Non-pigmented ciliary epithelial cell (primary cell): ENCODE results near the gene PANK4.

ENCODE experiments used
- DNase-seq: peaks from one replicate; pipeline ENCODE4 v3.0.0-alpha.2; 2010; ENCODE audit warnings: low read depth

PANK4 gene

DNA sequence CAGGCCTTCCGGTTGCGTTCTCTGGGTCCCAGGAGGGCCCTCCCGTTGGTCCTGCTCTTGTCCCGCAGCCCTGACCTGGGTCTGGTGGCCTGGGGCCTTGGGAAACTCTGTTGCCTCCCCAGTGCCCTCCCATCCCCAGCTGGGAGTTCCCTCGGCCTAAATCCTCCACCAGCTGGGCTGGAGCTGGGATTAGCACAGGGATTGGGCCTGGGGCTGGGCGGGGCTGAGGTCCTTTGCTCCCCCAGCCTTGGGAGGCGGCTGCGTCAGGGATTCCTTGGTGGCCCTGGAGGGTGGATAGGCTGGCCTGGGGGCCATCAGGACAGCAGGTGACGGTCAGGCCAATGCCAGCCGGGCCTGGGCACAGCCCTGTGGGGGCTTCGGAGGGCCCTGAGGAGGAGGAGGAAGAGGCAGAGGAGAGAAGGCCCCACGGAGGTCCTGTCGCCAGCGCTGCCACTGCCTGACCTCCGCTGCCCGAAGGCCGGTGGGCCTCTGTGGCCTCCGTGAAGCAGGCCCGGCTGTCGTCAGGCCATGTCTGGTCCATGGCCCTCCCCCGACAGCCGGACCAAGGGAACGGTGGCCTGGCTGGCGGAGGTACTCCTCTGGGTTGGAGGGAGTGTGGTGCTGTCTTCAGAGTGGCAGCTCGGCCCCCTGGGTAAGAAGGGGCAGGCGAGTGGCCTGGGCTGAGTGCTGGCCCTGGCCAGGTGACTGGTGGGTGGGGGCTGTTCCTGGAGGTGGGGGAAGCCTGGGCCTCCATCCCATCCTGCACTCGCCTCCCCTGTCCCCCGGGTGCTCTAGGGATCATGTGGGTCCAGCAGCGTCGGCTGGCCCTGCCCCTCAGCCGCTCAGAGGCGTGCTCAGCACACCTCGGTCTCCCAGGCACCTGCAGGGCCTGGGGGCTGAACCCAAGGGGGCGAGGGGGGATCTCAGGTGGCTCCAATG lies 50.1 kb downstream of the PANK4 start, which contains the start of gene PLCH2:
Gene PLCH2, plus strand, starts transcription at position 229 of the 939 bp plus-strand sequence. Its CDS starts 300 bp downstream, at position 529.
- DNase-seq, result no peak

DNA sequence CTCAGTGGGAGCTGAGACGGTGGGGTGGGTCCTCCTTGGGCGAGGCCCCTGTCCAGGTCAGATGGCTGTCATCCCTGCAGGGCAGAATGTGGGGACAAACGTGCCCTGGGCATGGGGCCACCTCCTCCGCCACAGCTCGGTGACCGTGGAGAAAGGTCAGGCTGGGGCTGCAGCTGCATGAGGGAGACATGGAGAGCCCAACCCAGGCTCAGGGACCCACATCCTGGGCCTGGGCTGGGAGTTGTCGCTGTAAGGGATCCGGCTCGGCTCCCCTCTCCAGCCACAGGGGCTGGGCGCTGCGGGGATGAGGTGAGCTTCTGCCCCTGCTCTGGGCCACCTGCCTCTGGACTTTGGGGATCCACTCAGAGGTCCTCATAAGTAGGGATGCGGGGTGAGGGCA lies 50.8 kb downstream of the PANK4 start:
- no peak for DNase-seq

DNA sequence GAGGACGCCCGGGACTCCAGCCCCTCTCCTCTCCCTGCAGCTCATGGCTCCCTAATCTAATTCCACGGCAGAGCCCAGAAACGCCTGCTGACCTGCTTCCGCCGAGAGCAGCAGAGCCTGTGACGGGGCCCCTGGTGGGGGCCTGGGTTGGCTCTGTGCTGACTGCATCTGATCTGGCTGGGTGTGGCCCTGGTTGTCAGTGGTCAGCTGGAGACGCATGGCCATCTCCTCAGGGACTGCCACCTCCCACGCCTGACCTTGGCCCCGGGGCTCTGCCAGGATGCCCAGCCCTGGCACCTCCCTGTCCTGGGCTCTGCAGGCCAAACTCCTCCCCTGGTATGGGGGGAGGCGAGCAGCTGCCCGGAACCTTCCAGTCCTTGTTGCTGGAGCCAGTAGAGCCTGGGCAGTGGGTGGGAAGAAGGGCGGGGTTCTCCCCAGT lies 51.4 kb downstream of the PANK4 start:
- no peak for DNase-seq

DNA sequence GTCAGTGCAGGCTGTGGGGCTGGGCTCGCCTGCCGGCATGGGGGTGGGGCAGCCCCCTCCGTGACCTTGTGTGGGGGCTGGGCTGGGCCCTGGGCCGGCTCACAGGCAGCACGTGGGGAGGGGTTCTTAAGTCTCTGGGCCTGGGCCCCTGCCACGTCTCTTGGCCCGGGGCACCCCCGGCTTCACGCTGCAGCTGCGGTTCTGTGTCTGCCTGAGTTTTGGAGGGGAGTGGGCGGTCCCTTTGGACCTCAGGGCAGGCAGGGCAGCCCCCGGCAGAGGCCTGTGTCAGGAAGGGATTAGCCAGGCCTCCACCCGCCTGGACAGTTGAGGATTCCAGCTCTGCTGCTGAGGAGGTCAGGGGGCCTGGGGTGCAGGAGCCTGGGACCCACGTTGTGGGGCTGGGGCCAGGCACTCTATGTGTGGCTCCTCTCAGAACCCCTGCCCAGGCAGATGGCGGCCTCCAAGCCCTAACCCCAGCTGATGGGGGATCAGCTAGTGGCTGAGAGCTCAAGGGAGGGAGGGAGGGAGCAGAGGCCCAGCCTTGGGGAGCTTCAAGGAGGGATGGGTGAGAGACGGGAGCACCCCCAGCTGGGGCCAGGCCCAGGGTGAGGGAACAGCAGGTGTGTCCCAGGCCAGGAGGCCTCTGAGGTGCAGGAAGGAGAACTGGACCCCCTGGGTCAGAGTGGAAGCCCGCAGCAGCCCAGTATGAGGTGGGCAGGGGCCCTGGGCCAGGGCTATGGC lies 52.1 kb downstream of the PANK4 start:
- no peak for DNase-seq

DNA sequence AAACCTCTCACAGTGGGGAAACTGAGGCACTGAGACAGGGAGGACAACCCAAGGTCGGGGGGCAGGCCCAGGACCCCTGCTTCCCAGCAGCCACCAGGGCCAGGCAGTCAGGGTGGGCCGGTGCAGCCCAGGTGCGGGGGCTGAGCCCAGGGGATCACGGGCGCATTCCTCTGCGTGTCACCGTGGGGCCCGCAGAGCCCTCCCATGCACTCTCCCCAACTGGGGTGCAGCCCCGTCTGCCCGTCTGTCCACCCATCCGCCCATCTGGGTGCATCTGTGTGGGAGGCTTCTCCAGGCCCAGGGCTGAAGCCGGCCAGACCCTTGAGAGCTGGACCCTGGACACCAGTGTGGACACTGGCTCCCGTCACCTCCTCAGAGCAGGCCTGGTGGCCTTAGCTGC lies 53.2 kb downstream of the PANK4 start:
- no peak for DNase-seq

DNA sequence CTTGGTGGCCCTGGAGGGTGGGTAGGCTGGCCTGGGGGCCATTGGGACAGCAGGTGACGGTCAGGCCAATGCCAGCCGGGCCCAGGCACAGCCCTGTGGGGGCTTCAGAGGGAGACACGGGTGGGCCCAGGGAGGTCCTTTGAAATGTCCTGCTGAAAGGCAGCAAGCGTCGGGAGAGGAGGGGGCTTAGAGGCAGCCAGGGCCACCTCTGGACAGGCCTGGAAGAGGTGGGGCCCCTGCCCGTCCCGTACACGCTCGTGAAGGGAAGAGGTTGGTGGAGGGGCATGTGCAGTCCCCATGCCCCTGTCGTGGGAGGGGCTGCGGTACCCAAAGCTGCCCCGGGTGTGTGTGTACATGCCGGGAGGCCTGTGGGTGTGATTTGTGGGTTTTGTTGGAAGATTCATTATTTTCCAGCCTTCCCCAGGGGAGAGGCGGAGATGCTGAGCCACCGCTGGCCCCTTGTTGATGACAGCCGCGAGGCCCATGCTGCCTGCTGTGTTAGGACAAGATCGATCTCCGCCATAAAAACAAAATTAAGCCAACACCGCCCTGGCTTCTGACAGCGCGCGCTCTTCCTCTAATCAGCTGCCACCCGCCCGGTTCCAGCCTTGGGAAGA lies 53.7 kb downstream of the PANK4 start:
- DNase-seq, result no peak

DNA sequence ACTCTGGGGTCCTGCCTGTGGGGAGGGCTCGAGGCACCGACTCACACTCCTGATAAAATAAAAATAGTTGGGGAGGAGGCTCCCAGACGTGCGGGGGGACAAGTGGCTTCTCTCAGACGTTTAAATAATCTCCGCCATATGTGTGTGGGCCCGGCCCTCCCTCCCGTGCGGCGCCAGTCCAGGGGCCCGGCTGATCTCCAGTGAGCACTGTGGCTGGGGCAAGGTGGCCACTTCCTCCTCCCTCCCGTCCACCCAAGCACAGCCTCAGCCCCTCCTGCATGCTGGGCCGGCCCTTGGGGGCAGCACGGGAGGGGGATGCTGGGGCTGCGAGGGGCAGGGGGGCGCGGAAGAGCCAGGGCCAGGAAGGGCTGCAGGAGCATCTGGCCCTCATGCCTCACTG lies 54.3 kb downstream of the PANK4 start:
- DNase-seq, result no peak

DNA sequence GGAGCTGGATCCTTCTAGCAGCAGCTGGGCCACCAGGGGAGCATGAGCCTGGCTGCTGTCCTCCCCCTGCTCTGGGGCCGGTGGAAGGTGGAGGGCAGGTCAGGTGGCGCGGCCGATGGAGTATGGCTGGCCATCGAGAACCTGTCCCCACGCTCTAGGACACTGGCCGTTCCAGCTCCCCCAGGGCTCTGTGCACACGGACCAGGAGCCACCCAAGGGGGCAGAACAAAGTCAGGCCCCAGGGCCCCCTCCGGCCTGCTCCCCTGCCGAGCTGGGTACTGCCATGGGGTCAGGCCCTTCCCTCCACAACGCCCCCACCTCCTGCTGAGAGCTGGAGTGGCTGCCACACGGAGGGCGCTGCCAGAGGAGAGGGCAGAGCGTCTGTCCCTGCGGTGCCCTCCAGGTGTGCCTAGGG lies 54.8 kb downstream of the PANK4 start:
- DNase-seq, result no peak

DNA sequence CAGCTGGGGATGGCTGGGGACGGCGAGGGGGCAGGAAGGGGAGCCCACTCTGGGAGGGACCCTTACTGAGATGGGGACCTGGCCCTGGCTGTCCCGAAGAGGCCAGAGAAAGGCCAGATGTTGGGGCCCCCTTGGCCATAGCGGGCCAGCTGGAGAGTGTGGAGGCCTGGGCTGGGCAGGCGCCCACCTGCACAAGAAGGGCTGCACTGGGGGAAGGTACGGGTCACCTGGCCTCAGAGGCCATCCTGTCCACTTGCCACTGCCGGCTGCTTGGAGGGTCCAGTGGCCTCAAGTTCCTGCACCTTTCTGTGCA lies 55.3 kb downstream of the PANK4 start:
- DNase-seq, result no peak

DNA sequence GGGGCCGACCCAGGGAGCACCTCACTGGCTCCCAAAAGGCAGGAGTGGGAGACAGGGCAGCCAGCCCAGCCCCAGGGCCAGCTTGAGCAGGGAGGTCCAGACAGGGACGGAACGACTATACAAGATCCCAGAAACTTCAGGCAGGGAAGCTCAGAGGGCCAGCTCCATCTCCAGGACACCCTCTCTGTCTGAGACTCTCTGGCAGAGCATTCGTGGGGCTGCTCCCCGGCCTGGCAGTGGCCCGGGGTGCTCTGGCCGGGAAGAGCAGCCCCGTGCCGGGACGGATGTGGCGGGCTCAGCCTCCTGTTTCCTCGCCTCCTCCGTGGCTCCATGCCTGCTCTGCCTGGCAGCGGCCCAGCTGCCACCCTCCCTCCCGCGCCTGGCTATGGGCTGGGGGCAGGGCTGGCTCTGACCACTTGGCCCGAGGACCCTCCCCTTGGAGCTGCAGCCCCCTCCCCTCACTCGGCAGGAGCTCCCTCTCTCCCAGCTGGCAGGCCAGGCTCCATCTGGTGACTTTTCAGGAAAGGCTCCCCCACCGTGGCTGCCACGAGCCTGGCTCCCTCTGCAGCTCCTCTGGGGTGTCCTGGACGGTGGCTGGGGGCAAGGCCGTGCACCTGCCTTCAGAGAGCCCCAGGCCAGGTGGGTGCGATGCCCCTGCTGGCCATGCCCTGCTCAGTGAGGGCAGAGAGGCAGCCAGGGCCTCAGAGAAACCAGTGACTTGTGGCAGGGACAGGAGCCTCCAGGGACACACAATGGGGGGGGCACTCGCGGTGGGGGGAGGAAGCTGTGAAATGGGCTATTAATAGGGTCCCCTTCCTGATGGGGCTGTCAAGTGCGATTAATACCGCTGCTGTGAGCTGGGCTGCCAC lies 55.9 kb downstream of the PANK4 start:
- no peak for DNase-seq

DNA sequence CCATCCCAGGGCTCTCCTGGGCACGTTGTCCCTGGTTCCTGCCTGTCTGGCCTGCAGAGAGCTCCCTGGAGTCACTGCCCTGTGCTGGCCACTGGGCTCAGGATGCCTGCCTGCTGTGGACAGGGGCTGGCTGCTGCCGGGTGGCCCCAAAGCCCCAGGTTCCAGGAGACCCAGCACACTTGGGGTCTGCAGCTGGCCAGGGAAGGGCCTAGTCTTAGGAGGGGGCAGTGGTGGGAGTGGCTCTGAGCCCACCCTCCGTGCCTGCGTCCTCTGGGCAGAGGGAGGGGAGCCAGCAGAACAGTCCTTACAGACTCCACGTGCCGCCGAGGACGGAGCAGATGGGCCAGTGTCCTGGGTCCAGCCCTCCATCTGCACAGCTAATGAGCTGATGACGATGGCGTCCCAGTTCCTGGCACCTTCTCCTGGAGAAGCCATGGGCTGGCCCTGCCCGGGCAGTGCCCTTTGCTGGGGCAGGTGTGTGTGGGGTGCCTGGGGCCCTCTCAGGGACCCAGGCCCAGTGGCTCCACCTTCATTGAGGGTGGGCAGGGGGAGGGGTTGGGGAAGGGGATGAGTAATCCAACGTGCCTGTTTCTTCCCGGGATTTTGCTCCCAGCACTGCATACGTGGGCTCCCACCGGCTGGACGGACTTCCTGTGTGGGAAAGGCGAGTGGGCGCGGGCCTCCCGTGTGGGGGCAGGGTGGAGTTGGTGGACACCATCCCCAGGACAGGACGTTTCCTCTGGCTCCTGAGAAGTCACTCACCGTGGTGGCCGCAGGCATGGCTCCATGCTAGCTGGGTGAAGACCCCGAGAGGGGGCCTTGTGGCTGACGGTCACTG lies 57.1 kb downstream of the PANK4 start:
- no peak for DNase-seq

DNA sequence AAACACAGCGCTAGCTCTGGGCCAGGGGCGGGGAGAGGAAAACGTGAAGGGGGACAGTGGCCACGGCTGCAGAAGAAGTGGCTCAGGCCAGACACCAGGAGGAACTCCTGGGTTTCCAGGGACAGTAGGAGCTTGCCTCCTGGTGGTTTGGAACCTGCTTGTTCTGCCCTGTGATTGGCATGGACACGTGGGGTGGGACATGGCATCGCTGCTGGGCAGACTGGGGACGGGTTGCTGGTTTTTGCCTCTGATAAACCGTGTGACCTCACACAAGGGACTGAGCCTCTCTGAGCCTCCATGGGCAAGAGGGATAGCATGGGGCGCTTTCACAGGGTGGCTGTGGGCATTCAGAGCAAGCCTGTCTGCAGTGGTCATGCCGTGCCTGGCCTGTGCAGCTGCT lies 57.9 kb downstream of the PANK4 start:
- DNase-seq, result no peak

DNA sequence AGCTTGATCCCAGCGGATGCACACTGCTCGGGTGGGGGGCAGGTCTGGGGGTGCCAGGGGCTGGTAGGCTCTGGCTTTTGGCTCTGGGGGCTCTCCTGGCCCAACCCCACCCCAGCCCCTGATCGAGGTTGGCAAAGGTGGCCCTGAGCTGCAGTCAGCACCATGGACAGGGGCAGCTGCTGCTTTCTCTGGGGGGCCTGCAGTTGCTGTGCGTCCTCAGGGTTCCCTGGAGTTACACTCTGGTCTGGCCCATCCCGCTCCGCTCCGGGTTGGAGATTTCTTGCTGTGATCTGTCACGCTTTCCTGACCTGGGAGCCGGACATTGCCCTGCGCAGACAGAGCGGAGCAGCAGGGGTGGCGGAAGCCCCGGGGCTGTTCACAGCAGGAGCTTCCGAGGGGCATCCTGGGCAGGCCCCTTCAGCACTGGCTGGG lies 58.3 kb downstream of the PANK4 start:
- no peak for DNase-seq

DNA sequence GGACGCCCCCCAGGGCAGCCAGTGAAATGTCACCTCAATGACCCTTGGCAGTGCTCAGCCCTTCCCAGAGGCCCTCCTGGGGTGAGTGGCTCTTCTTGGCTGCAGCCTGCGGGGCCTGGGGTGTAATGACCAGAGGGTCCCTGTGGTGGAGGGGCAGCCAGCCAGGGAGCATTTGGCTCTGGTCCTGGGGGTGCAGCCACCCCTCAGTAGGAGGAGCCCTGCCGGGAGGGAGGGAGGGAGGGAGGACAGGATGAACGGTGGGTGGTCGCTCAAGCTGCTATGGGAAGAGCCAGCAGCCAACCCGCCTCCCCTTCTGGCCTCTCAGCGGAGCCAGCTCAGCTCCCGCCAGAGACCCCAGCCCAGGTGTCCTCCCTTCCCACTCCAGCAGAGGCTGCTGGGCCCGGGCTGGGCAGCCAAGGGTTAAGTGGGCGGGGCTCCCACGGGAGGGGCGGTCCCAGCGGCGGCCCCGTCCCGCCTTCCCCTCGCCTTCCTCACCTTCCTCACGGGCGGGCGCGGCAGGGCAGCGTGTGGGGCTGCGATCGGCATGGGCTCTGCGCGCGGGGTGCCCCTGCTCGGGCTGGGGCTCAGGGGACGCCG lies 59.3 kb downstream of the PANK4 start:
- DNase-seq, result no peak

DNA sequence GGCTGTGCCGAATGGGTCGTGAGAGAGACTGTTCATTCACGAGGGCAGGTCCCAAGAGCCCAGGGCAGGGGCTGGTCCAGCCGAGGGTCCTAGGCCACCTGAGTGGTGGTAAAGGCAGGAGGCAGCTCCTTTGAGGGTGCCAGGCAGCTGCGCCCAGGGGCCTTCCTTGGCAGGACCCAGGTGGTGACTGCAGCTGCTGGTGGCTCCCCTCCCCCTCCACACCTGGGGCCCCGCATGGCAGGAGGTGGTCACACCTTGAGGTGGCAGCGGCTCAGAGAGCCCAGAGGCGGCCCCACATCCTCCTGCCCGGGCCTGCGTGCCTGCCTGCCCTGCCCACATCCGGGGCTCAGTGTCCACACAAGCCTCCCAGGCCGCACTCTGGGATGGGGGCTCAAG lies 60.1 kb downstream of the PANK4 start:
- DNase-seq, result no peak

DNA sequence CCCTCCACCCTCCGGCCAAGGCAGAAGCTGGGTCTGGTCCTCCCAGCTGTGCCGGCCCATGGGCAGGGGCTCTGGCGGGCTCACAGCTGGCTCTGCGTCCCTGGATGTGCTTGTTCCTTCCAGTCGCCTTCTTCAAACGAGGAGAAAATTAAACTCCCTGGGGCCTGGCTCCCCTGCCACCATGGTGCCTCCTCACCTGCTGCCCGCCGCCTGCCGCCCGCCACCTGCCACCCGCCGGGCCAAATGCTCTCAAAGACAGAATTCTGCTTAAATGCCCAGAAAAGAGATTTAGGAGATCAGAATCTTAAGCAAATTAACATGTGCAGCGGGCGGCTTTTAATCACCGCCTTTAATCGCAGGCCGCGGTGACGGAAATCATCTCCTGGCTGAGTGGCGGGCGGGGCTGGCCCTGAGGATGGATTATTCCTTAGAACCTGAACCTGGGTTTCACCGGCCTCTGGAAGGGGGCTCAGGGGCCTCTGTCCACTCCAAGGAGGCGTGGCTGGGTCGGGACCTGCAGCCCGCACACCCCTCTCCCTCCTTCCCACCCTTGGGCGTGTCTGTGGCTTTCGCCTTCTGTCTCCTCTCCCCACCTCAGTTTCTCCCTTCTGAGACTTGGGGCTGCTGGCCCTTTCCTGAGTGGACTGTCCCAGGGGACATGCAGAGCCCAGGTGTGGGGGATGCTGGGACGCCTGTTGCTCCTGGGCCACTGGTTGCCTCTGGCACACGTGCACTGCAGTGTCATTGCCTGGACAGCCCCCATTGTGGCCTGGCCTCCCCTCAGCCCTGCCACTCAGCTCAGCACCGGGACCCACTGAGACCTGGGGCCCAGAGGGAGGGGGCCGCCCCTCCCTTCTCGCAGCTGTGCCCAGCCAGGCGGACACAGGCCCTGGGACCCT lies 60.8 kb downstream of the PANK4 start:
- no peak for DNase-seq

DNA sequence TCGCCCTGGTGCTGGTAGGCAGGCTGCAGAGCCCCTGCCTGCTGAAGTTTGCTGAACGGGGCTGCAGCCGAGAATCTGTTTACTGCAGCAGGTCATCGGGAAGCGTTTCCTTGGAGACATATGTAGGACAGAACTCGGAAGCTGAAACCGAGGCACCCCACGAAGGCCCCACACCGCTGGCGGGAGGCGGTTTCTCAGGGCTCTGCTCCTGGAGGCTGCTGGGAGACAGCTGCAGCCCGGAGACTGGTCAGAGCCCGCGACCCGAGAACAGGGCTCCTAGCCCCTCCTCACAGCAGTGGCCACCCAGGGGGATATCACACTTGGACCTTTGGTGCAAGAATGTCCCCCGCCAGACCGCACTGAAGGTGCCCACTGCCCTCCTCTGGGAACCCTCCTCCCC lies 63.0 kb downstream of the PANK4 start:
- no peak for DNase-seq

DNA sequence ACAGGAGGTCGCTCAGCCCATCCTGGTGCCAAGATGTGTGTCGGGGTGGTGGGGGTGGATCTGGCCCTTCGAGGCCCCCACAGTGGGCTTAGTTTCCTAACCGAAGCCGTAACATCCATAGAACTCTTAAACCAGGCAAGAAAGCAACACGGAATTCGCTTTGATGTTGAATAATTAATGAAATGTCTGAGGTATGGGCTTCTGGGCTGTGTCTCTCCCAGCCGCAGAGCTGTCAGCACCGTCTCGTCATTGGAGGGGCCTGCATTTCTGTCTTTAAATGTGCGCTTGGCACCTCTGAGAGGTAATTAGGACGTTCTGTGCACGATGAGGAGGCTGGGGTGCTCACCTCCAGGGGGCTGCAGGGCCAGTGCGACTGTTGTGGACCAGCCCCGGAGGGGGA lies 63.6 kb downstream of the PANK4 start:
- no peak for DNase-seq

DNA sequence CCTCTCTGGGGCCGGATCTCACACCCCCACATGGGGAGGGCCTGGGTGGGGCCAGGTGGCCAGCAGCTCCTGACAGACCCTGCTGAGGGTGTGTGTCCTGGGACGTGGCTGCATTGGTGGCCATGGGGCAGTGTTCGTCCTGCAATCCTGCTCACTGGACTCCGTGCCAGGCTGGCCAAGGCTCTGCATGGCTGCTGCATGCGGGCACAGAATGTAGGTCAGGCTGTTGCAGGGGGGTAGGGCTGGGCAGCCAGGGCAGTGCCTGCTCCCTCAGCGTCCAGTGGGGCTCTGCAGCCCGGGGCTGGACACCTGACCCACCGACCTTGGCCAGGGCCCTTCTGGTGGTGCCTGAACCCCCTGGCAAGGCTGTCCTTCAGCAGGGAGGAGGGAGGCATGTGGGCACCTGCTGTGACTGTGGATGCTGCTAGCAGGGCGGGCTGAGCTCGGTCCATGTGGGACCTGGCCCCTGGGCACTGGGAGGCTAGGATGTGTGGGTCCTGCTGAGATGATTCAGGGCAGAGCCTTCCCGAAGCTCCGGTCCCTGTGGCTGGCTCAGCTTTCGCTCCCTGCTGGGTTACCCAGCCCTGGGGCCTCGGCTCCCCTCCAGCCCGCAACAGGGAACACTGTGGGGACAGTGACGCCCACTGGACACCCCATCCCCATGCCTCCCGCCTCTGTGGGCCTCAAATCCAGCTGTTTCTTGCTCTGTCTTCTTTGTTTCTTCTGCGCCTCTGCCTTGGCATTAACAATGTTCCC lies 65.2 kb downstream of the PANK4 start:
- DNase-seq, result no peak
